ENCODE data around the gene KCNMA1.

KCNMA1 gene

GRCh38 chr10:77087366-77087765 lies 550.2 kb downstream of the KCNMA1 start:
- peak; percentile 16 for DNase-seq

DNA sequence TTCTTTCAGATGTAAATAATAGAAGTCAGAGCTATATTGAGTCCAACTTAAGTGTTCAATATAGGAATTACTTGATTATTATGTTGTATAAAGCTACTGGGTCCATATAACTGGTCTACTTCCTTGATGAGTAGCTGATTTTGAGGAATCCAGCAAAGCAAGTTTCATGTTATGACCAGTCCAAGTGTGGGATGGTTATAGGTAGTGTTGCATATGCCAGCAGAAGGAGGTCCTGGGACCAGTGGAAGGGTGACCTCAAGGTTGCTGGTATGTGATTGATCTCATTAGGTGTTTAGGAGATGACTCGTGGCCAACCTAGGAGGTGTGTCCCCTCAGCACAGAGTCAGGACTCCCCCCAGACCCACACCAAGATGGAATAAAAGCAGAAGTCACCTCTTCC lies 551.5 kb downstream of the KCNMA1 start:
- no peak for DNase-seq

DNA sequence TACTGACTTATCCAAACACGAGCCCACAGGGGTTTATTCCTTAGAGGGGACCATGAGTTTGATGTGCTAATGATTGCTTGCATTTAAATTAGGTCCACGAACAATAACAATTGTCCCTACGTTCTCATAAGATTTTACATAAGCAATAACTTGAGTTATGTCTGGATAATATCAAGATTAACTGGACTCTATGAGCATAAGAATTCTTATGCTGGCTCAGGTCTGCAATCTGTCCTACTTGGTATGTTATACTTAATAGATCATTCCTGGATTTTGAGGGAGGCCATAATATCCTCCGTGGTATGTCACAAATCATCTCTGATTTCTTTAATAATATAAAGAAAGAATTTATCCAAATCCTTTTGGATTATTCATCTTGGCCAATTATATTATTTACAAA lies 552.3 kb downstream of the KCNMA1 start:
- DNase-seq, result no peak

DNA sequence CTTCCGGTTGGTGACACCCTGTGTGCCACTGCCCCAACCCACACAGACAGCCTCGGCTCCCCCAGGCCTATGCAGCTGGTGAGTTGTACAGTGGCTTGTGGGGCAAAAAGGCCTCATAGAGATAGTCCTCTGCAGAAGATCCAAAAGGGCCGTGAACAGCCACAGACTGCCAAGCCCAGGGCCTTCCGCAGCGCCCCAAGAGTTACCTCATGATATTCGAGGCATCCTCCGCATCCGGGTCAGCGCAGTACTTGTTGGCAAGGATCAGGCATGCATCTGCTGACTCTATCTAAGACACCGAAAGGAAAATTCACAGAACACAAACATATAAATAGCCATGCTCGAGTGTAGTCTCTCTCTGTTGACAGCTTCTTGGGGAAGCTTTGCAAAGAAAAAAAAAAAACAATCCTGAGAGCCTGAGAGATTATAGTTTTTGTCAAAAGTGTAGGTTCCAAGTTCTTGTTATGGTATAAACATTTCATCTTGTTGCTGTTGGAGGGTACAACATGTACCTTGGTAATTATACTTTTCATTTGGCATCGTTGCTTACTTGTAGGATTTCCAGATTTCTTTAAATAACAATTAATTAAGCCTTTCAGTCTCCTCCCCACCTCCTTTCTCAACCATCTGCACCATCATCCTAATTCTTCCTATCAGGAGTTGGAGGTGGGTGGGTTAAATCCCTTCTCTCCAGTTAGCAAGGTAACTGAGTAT lies 553.0 kb downstream of the KCNMA1 start:
- no peak for DNase-seq

DNA sequence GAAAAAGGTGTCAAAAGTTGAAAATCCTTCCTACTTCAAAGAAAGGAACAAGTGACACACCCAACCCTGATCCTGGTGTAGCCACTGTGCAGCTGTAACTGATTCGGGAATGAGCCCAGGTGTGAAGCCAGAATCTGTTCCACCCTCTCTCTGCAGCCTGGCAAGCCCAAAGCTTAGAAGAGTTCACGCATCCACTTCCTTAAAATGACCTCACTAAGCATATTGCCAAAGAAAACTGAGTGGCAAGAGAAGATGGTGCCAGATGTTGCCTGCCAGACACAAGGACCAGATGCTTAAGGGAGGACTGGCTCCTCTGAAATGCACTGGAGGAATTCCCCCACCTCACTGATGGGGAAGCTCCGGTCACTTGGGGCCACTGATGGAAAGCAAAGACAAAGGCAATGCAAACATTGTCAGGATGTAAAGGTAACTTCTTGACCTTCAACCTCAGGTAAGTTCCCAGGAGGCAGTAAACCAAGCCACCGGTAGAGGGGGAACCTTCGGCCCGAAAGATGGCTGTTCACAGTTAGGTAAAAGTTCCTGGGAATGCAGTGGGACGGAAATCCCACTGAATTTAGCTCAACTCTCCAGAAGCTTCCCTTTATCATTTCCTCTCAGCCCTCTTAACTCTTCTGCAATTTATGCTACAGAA lies 554.9 kb downstream of the KCNMA1 start:
- no peak for DNase-seq

GRCh38 chr10:77081481-77081891 lies 556.1 kb downstream of the KCNMA1 start:
- DNase-seq, result no peak

GRCh38 chr10:77080361-77081027 lies 557.1 kb downstream of the KCNMA1 start:
- DNase-seq, result no peak

- DNase-seq, result no peak
Measured at GRCh38 chr10:77079592-77080300, 557.9 kb downstream of the KCNMA1 start.

DNA sequence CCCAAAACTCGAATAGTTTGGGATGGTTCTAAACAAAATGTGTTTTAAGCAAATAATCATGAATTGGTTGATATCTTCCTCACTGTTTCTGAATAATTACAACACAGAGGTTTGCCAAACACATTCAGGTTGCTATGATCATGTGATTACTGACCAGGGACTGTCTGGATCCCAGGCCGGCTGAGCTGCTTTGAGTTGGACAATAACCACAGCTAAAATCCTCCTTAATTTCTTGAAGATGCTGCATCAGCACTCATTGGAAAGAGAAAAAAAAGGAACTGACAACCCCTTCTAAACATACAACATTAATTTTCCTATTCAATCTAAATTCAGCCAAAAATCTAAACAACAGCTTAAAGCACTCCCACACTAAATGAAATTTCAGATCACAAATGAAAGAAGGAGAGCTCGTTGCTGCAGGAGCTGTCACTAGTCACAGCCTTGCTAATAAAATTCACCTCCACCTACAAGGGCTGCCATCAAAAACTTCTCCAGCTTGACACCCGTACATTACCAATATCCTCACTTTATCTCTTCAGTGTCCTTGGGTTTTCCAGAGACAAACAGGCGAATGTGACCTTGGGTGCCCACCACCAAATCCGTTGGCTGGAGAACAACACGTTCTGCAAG lies 560.2 kb downstream of the KCNMA1 start:
- DNase-seq, result no peak

GRCh38 chr10:77075926-77076325 lies 561.7 kb downstream of the KCNMA1 start:
- DNase-seq, result no peak

DNA sequence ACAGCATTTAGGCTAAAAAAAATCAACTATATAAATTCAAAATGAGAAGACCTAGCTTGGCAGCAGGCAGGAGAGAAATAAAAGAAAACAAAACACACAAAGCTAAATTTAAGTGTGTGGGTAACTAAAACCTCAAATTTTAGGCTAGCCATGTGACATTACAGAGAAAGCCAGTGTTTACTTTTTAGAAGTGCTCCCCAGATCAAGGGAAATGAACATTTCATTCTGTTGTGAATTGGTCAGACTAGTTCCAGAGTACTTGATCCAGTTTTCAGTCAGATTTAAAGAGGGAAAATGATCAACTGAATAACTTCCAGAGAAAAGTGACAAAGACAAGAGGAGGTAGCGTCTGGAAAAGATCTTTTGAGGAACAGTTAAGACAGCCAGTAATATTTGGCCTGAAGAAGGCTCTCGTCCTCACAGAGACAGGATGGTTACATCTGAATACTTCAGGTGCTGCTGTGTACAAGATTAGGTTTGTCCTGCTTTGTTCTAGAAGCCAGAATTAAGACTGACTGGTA lies 563.4 kb downstream of the KCNMA1 start:
- no peak for DNase-seq

- DNase-seq, result no peak
Measured at GRCh38 chr10:77073663-77073960, 564.0 kb downstream of the KCNMA1 start.

DNA sequence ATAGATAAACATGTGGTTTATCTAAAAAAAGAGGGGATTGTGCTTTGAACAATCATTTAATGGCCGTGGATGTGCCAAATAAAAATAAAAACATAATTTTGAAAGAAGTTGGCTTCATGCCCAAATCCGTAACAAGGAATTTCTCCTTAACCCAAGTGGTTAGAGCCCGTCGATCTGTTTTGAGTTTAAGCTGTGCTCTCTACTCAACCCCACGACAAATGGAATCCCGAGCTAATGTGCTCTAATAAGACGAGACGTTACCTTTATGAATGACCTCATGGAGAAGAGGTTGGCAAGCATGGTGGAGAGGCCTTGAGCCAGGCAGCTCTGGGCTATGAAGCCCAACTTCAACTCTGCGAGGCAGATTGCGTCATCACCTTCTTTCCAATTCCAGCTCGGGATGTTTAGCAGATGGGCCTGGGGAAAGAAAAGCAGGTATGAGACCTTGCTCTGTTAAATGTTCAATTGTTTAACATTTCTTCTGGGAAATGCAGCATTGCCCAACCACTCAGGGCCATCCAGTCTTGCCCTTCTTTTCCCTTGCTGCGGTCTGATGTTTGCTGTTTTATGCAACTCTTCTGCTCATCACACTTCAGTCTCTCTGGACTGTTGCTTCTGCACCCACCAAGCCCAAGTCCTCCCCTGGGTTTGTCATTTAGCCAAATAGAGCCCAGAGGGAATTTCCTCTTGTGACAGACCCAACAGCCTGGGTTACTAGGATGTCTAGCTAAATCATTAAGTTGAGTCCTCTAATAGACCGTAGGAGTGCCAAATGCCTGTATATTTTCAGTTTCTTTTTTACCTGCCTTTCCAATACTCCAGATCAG lies 564.6 kb downstream of the KCNMA1 start:
- DNase-seq, result no peak

GRCh38 chr10:77072361-77072835 lies 565.2 kb downstream of the KCNMA1 start:
- no peak for DNase-seq

DNA sequence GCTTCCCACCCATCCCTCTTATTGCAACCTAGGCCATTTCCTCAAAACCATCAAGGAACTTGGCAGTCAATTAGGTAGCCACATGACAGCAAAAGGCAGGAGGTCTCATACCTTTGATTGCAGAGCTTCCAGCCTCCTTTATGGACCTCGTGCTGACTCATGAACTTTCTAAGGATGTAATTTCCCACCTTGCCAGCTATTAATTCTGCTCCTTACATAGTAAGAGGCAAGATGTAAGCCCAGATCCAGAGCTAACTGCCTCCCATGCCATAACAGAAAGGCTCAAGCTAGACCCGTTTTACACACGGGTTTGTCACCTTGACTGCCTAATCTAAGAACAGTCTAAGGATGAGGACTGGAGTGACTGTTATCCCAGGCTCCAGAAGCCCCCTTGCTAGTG lies 565.7 kb downstream of the KCNMA1 start:
- no peak for DNase-seq

- no peak for DNase-seq
Measured at GRCh38 chr10:77071001-77071511, 566.6 kb downstream of the KCNMA1 start.

DNA sequence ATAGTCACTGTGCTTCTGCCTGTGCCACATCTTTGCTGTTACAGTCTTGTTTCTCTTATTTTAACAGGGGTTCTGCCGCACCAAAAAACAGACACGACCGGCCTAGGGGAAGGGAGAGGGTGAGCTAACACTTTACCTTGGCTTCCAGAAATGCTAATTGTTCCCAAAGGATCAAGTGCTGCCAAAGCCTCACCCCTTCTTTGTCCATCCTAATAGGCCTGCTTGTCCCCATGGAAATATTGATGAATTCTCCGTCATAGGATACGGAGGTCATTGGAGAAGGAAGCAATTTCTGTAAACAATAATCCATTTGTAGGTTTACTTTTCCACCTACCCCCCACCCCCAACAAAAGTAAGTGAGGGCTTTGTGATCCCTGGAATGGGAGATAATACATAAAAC lies 567.3 kb downstream of the KCNMA1 start:
- no peak for DNase-seq

- no peak for DNase-seq
Measured at GRCh38 chr10:77068969-77069368, 568.6 kb downstream of the KCNMA1 start.

- no peak for DNase-seq
Measured at GRCh38 chr10:77068272-77068671, 569.3 kb downstream of the KCNMA1 start.

DNA sequence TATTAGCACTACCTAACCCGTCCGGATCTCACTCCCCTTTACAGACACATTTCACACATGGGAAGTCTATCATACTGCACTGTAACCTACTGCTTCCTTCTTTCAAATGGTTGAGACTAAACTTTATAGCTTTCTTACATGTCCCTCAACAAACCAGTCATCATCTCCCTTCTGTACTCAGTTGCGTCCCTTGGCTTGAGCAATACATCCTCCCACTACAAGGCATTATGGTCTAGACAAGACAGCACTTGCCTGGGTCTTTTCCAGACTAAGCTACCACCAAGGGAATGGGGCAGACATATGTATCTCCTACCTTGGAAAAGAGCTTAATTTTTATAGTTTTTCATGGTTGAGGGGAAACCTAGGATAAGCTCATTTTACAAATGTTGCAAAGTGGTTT lies 575.2 kb downstream of the KCNMA1 start:
- DNase-seq, result no peak

DNA sequence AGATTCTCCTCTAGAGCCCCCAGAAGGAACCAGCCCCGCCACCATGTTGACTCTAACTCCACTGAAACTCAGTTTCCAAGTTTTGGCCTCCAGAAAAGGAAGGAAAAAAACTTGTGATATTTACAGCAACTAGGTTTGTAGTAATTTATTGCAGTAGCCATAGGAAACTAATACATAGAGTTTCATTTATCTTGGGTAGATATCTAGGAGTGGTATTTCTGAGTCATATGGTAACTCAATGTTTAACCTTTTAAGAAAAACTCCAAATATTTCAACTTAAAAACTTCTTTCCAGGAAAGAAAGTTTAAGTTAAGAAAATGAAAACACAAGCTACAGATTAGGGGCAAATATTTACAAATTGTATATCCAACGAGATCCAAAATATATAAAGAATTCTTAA lies 576.7 kb downstream of the KCNMA1 start:
- DNase-seq, result no peak

- no peak for DNase-seq
Measured at GRCh38 chr10:77056650-77057049, 581.0 kb downstream of the KCNMA1 start.
